Kidney (tissue), 14 donors: ENCODE results near the gene EIF5. TPM values are rescaled to one million over a fixed set of nuclear protein-coding genes. Genes with fewer than 3 reads are reported as not detected.

ENCODE experiments used
- DNase-seq, 5 donors: peaks; one replicate each; pipeline ENCODE4 v3.0.0-alpha.2; 2013 to 2020
- FAIRE-seq: peaks from 2 replicates; lab custom pipeline; 2012; peaks lifted over from hg19 to GRCh38; lab: Jason Lieb, UNC
- H3K27ac ChIP-seq, 2 donors: one replicate each; pipeline ENCODE4 v1.7.0; 2013; ENCODE audit warnings: low read depth in 2 of 2, low read length in 2 of 2, inconsistent platforms in 1 of 2
- H3K27me3 ChIP-seq: one replicate; pipeline ENCODE4 v1.7.1; 2013; ENCODE audit warnings: low read length, inconsistent platforms; ENCODE audit not compliant: control insufficient read depth, insufficient read depth
- H3K36me3 ChIP-seq, 3 donors: one replicate each; pipeline versions ENCODE4 v1.7.0 to v1.7.1; 2013; ENCODE audit warnings: low read length in 3 of 3, control low read depth in 1 of 3, inconsistent platforms in 1 of 3; ENCODE audit not compliant: insufficient read depth in 3 of 3, control insufficient read depth in 2 of 3
- H3K4me1 ChIP-seq, 3 donors: one replicate each; pipeline versions ENCODE4 v1.7.0 to v1.7.1; 2013; ENCODE audit warnings: low read length in 3 of 3, inconsistent platforms in 1 of 3, low read depth in 1 of 3; ENCODE audit not compliant: control insufficient read depth in 2 of 3, insufficient read depth in 2 of 3
- H3K4me3 ChIP-seq, 3 donors: one replicate each; pipeline versions ENCODE4 v1.7.0 to v1.8.1; 2013; ENCODE audit warnings: low read length in 3 of 3, control low read depth in 1 of 3, inconsistent platforms in 1 of 3
- H3K9ac ChIP-seq, 3 donors: one replicate each; pipeline versions ENCODE4 v1.7.0 to v1.7.1; 2013; ENCODE audit warnings: low read length in 3 of 3, control low read depth in 1 of 3, inconsistent platforms in 1 of 3
- H3K9me3 ChIP-seq, 3 donors: one replicate each; pipeline versions ENCODE4 v1.7.0 to v1.7.1; 2013; ENCODE audit warnings: low read length in 3 of 3, control low read depth in 1 of 3, inconsistent platforms in 1 of 3; ENCODE audit not compliant: control insufficient read depth in 2 of 3, insufficient read depth in 1 of 3
- intact Hi-C: fragments of 100-400 bp; cut with DNase I; formaldehyde crosslinking; loops from one replicate; pipeline ENCODE4 v1.11.1; 2022
- polyA plus RNA-seq: library from polyadenylated mRNA; stranded (reverse); fragments of 350-450 nt; fragmentation: Illumina TruSeq; extraction: RNeasy Lipid Tissue Mini Kit (QIAGEN cat#74804); gene quantifications from one replicate; pipeline ENCODE4 v1.2.3, GENCODE V29; 2014; ENCODE audit warnings: low read depth, low replicate concordance; ENCODE audit not compliant: insufficient read depth
- total RNA-seq: library from RNA; stranded (reverse); fragmentation: NEBNext Ultra II Directional; extraction: Animal tissue kit (Norgen Biotek cat#: 25700); gene quantifications from one replicate; pipeline ENCODE4 v1.2.1, GENCODE V29; 2021
- TF ChIP-seq, protein P1 (sequence below): IDR thresholded peaks from 3 replicates; pipeline ENCODE4 v1.5.1; 2012; ENCODE audit warnings: mild to moderate bottlenecking, moderate library complexity, borderline replicate concordance; ENCODE audit not compliant: insufficient read depth; ENCODE audit errors: extremely low read depth
- donor health status: control.
- donor health status: control.
- donor health status: control.
- donor health status: control.
- donor health status: control.
- donor health status: DM: yes; HTN: yes; CAD: no.
- donor health status: Normal renal cell carcinoma (clear cell type).

The EIF5 gene
- total and polyA plus RNA-seq, 2 donors from 2014 or later: 91.2 to 229 TPM

DNA sequence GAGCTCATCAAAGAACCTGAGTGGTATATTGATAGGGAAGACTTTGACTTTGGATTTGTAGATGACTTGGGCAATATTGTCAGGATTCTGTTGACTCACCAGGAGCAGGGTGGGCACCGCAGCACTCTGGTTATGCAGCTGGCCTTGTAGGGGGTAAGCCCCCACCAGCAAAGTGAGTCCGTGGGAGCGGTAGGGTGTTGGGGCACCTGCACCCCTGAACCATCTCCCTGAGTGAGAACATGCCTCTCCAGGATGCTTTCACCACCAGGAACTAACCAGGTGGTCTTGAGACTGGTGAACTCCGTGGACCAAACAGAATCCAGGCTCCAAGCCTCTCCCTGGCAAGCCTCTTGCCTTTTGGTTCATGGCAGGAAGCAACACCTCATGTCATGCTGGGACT, 44.0 kb upstream of the EIF5 start:
- no peak overlapping the region for H3K9ac ChIP-seq
- FAIRE-seq: no peak
- no peak overlapping the region for H3K4me3 ChIP-seq
- TF ChIP-seq, protein P1, sequence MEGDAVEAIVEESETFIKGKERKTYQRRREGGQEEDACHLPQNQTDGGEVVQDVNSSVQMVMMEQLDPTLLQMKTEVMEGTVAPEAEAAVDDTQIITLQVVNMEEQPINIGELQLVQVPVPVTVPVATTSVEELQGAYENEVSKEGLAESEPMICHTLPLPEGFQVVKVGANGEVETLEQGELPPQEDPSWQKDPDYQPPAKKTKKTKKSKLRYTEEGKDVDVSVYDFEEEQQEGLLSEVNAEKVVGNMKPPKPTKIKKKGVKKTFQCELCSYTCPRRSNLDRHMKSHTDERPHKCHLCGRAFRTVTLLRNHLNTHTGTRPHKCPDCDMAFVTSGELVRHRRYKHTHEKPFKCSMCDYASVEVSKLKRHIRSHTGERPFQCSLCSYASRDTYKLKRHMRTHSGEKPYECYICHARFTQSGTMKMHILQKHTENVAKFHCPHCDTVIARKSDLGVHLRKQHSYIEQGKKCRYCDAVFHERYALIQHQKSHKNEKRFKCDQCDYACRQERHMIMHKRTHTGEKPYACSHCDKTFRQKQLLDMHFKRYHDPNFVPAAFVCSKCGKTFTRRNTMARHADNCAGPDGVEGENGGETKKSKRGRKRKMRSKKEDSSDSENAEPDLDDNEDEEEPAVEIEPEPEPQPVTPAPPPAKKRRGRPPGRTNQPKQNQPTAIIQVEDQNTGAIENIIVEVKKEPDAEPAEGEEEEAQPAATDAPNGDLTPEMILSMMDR: no peak
- no peak overlapping the region for H3K27ac ChIP-seq
- H3K9me3 ChIP-seq: no peaks in the 10 kb centered on the region
- no peaks in the 10 kb centered on the region for H3K36me3 ChIP-seq
- DNase-seq: no peak
- H3K27me3 ChIP-seq: no peaks in the 10 kb centered on the region
- intact Hi-C loops: loop anchor here (5.0 to 10.0 kb wide), 2 partner anchors 185 to 213 kb away; no protein-coding TSS in a partner anchor
- H3K4me1 ChIP-seq: no peaks in the 10 kb centered on the region

DNA sequence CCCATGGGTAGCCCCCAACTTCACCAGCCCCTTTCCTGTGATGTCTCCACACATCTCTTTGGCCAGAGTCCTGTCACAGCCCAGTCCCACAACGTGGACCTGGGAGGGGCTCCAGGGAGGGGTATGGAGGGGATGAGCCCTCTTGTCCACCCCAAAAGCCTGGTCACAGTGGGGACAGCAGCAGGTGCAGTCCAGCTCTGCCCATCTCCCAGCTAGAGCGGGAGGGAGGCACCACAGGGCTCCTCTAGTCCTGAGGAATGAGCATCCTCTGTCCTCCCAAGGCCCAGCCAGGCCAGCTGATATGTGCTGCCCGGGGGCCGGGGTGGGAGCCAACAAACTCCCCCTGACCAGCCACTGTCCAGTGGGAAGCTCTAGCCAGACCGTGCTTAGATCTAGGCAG, 43.5 kb upstream of the EIF5 start:
- no peak for FAIRE-seq
- H3K9ac ChIP-seq: no peak overlapping the region
- H3K27me3 ChIP-seq: no peaks in the 10 kb centered on the region
- no peak overlapping the region for H3K27ac ChIP-seq
- no peak for DNase-seq
- H3K4me3 ChIP-seq: no peak overlapping the region
- H3K4me1 ChIP-seq: no peaks in the 10 kb centered on the region
- H3K36me3 ChIP-seq: no peaks in the 10 kb centered on the region
- no peaks in the 10 kb centered on the region for H3K9me3 ChIP-seq
- TF ChIP-seq, protein P1: no peak
- intact Hi-C loops: loop anchor here (5.0 to 10.0 kb wide), 2 partner anchors 186 to 213 kb away; no protein-coding TSS in a partner anchor

DNA sequence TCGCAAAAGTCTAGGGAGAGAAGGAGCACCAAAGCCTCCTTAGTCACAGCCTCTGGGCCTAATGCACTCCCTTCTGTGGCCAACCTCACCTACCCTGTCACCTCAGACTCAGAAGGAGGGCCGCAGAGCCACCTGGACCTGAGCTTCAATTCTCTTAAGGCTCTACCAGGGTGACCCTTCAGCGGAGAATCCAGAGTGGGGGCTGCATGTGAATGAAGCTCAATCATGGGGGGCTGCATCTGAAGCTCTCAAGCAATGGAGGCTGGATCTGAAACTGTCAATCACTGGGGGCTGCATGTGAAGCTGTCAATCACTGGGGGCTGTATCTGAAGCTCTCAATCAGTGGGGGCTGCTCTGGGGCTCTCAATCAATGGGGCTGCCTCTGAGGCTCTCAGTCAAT, 43.1 kb upstream of the EIF5 start:
- intact Hi-C loops: loop anchor here (5.0 to 10.0 kb wide), 2 partner anchors 186 to 214 kb away; no protein-coding TSS in a partner anchor
- no peaks in the 10 kb centered on the region for H3K9me3 ChIP-seq
- no peak for FAIRE-seq
- H3K27ac ChIP-seq: no peak overlapping the region
- no peak overlapping the region for H3K9ac ChIP-seq
- no peak overlapping the region for H3K4me3 ChIP-seq
- H3K27me3 ChIP-seq: no peaks in the 10 kb centered on the region
- TF ChIP-seq, protein P1: no peak
- no peaks in the 10 kb centered on the region for H3K4me1 ChIP-seq
- no peak for DNase-seq
- no peaks in the 10 kb centered on the region for H3K36me3 ChIP-seq
